Measurements from ENCODE around the gene LINGO1. TPM values are rescaled to one million over a fixed set of nuclear protein-coding genes. Genes with fewer than 3 reads are reported as not detected.

LINGO1 gene
- total and polyA plus RNA-seq, 2 of the 8 experiments (the other 6 are each of a cell fraction or from before 2014, with no cell fraction given) = 57.1 to 114 TPM

GRCh38 chr15:77656294-77656693, 23.6 kb upstream of the LINGO1 start:
- Histone ChIP-seq H2BK15ac (ENCODE audit: low read length) (0 out of 2 replicates have a peak overlapping the region, but pooled peaks have one; percentile 75), H3K79me1 (ENCODE audit: low read depth, low read length) (no peaks in the 10 kb centered on the region), H3K18ac (ENCODE audit: extremely low read depth, low read length) (no peak overlapping the region), H3K4me3 (ENCODE audit: extremely low read depth in 1 of 4, insufficient read depth in 2 of 4, low read depth in 3 of 4, low read length in 4 of 4) (no peak overlapping the region), H3K4me1 (replicated peaks in 1 of 4; ENCODE audit: control insufficient read depth in 3 of 4, insufficient read depth in 4 of 4, low read length in 3 of 4) (peaks cover 0 to 2% (median 0%) of the 10 kb centered on the region in 4 experiments; a peak in 2 of 7 replicates), H4K20me1 (replicated peaks in 1 of 2; ENCODE audit: control insufficient read depth in 1 of 2, insufficient read depth in 2 of 2, low read length in 2 of 2) (no peaks in the 10 kb centered on the region), H2AFZ (ENCODE audit: low read length) (no peak overlapping the region), H3K23me2 (ENCODE audit: low read depth, low read length) (no peaks in the 10 kb centered on the region), H2BK120ac (replicated peaks; ENCODE audit: low read depth, low read length) (no peak overlapping the region), H3K23ac (ENCODE audit: insufficient read length) (no peak overlapping the region), H4K5ac (ENCODE audit: insufficient read length, low read depth, low read length) (no peak overlapping the region), H3K4ac (replicated peaks; ENCODE audit: insufficient read length, low read depth, low read length) (no peak overlapping the region), H3K14ac (ENCODE audit: insufficient read length) (no peak overlapping the region), H3K27ac (ENCODE audit: low read depth, low read length) (no peak overlapping the region), H3K4me2 (ENCODE audit: insufficient read depth in 1 of 2, low read depth in 2 of 2, low read length in 2 of 2) (no peak overlapping the region), H3K56ac (replicated peaks; ENCODE audit: insufficient read length, low read depth, low read length) (no peak overlapping the region), H4K8ac (ENCODE audit: extremely low read depth, insufficient read depth, low read length) (no peak overlapping the region), H2AK5ac (ENCODE audit: low read depth, low read length) (no peak overlapping the region), H3K36me3 (ENCODE audit: control insufficient read depth in 2 of 4, insufficient read depth in 4 of 4, low read length in 3 of 4) (no peaks in the 10 kb centered on the region), H3K9ac (replicated peaks in 1 of 4; ENCODE audit: extremely low read depth in 1 of 4, low read depth in 3 of 4, low read length in 3 of 4) (no peak overlapping the region), H2BK12ac (ENCODE audit: low read depth, low read length) (no peak overlapping the region), H3K79me2 (ENCODE audit: control insufficient read depth in 1 of 2, insufficient read depth in 2 of 2, low read length in 2 of 2) (no peaks in the 10 kb centered on the region), H2BK20ac (ENCODE audit: low read length) (no peak overlapping the region), H4K91ac (replicated peaks; ENCODE audit: insufficient read length, low read length) (no peak overlapping the region), H3K27me3 (replicated peaks in 1 of 4; ENCODE audit: control insufficient read depth in 3 of 4, extremely low read depth in 1 of 4, insufficient read depth in 3 of 4, low read length in 3 of 4) (no peaks in the 10 kb centered on the region), H2BK5ac (ENCODE audit: low read depth, low read length) (no peak overlapping the region; the same call in 1 of the 2 replicates), H3K9me3 (ENCODE audit: insufficient read depth in 2 of 2, low read depth in 1 of 2, low read length in 1 of 2) (0 out of 4 replicates have a peak, but pooled peaks cover 0 to 5% of the 10 kb centered on the region in 2 experiments)
- FAIRE-seq = no peak
- 80% methylated on average over 9 of the region's 12 CpGs; no CpG with 5 or more reads in 1 of the 2 experiments for WGBS, 2 experiments (ENCODE audit: extremely low coverage in 1 of 2, insufficient coverage in 1 of 2, insufficient read length in 1 of 2, insufficient replicate concordance in 2 of 2, low coverage in 1 of 2, low lambda C conversion rate in 2 of 2, missing lambda C conversion rate in 1 of 2)
- POLR2A ChIA-PET (ENCODE audit: partially characterized antibody) = interaction anchor here (1.2 to 2.1 kb wide), 5 partner anchors 9 to 164 kb away, joined by 3 to 5 read pairs (median 5); no protein-coding TSS in a partner anchor
- DNase-seq (ENCODE audit: low read depth in 1 of 2, low spot score in 2 of 2) = no peak
- TF ChIP-seq POU5F1 (IDR thresholded peaks at IDR 0.05; ENCODE audit: low read depth, low read length) = no peak
- TF ChIP-seq SIRT6 (IDR thresholded peaks at IDR 0.05; ENCODE audit: low read length) = no peak
- no peak for TF ChIP-seq USF2 (IDR thresholded peaks at IDR 0.05; ENCODE audit: low read length)
- TF ChIP-seq CEBPB (IDR thresholded peaks at IDR 0.05; ENCODE audit: low read depth, low read length) = no peak
- TF ChIP-seq CBX8 (IDR thresholded peaks at IDR 0.05; ENCODE audit: borderline replicate concordance, low read depth, low read length) = no peak
- TF ChIP-seq TAF1 (IDR thresholded peaks at IDR 0.05; ENCODE audit: low read depth, low read length) = no peak
- no peak for TF ChIP-seq EP300 (IDR thresholded peaks at IDR 0.05; ENCODE audit: borderline replicate concordance in 1 of 2, low read depth in 2 of 2, low read length in 2 of 2)
- CTCF ChIA-PET (ENCODE audit: partially characterized antibody) = interaction anchor here (0.8 to 19.2 kb wide), 35 partner anchors 8 to 219 kb away, joined by 3 to 361 read pairs (median 7); partner anchors contain the start of gene LINGO1

All from H1 (cell line).